SU-DHL-6 (cell line): Measurements from ENCODE around the gene SDK1.

Experiments
- H2AFZ ChIP-seq: fragments of 200-600 bp; sonication (generic); 2 replicates; pipeline ENCODE4 v1.6.1; 2014; ENCODE audit warnings: low read depth, mild to moderate bottlenecking, moderate library complexity, mixed read lengths, antibody characterized with exemption, low read length; ENCODE audit not compliant: severe bottlenecking
- H3F3A ChIP-seq: fragments of 200-600 bp; shearing (Covaris generic); 2 replicates; pipeline ENCODE4 v1.6.0; 2016; ENCODE audit warnings: antibody characterized with exemption, mild to moderate bottlenecking; ENCODE audit not compliant: insufficient read depth
- H3K27ac ChIP-seq: fragments of 200-600 bp; sonication (generic); 2 replicates; pipeline ENCODE4 v1.5.1; 2016; ENCODE audit warnings: low read depth, mild to moderate bottlenecking, low read length, moderate library complexity, mixed read lengths
- H3K27me3 ChIP-seq: fragments of 200-600 bp; sonication (generic), shearing (Covaris generic); 2 replicates; pipeline ENCODE4 v1.6.0; 2014; ENCODE audit warnings: mild to moderate bottlenecking, low read length
- H3K36me3 ChIP-seq: fragments of 200-600 bp; sonication (generic); 2 replicates; pipeline ENCODE4 v1.6.1; 2014; ENCODE audit warnings: mild to moderate bottlenecking, low read length, mixed read lengths
- H3K4me2 ChIP-seq: fragments of 300-600, 200-600 bp; shearing (Covaris generic), sonication (generic); 2 replicates; pipeline ENCODE4 v1.6.0; 2014; ENCODE audit warnings: low read length, low read depth, mild to moderate bottlenecking; ENCODE audit not compliant: poor library complexity, severe bottlenecking
- H3K4me3 ChIP-seq: fragments of 200-600 bp; sonication (generic); 2 replicates; pipeline ENCODE4 v1.5.1; 2014; ENCODE audit warnings: antibody characterized with exemption, low read length, mild to moderate bottlenecking, mixed read lengths; ENCODE audit not compliant: insufficient read depth, poor library complexity, severe bottlenecking
- H3K79me2 ChIP-seq: fragments of 200-600 bp; sonication (generic); 2 replicates; pipeline ENCODE4 v1.6.1; 2014; ENCODE audit warnings: mild to moderate bottlenecking, low read length, moderate library complexity; ENCODE audit not compliant: insufficient read depth
- H3K9ac ChIP-seq: fragments of 200-600 bp; sonication (generic); 2 replicates; pipeline ENCODE4 v1.7.0; 2014; ENCODE audit warnings: mild to moderate bottlenecking, low read length
- H3K9me2 ChIP-seq: fragments of 200-600 bp; sonication (generic); replicated peaks from 2 replicates; pipeline ENCODE4 v1.6.1; 2014; ENCODE audit warnings: low read length; ENCODE audit not compliant: insufficient read depth
- H3K9me3 ChIP-seq: fragments of 200-600 bp; sonication (generic); 2 replicates; pipeline ENCODE4 v1.6.1; 2014; ENCODE audit warnings: low read length, mixed read lengths; ENCODE audit not compliant: insufficient read depth
- H4K20me1 ChIP-seq: fragments of 200-600 bp; sonication (generic); 2 replicates; pipeline ENCODE4 v1.6.1; 2014; ENCODE audit warnings: low read depth, mild to moderate bottlenecking, antibody characterized with exemption, low read length, moderate library complexity, mixed read lengths
- CTCF ChIP-seq: fragments of 200-600 bp; sonication (generic); IDR thresholded peaks from one replicate; pipeline ENCODE4 v1.5.1; 2017; ENCODE audit warnings: antibody characterized with exemption, mild to moderate bottlenecking, low read length, moderate library complexity; ENCODE audit not compliant: insufficient read depth, poor library complexity, severe bottlenecking
- EZH2phosphoT487 ChIP-seq: fragments of 200-600 bp; sonication (generic), shearing (Covaris generic); conservative IDR thresholded peaks from 2 replicates; pipeline ENCODE4 v1.6.1; 2018; ENCODE audit warnings: mild to moderate bottlenecking, antibody characterized with exemption, low read length, moderate library complexity, mixed read lengths

The SDK1 gene

GRCh38 chr7:4202954-4203353, 901.9 kb downstream of the SDK1 start:
- Histone ChIP-seq H3K9ac (no peak overlapping the region), H3K27me3 (no peaks in the 10 kb centered on the region), H4K20me1 (no peaks in the 10 kb centered on the region), H3K36me3 (no peaks in the 10 kb centered on the region), H3F3A (no peaks in the 10 kb centered on the region), H3K79me2 (no peaks in the 10 kb centered on the region), H3K9me3 (no peaks in the 10 kb centered on the region), H3K4me2 (no peak overlapping the region), H2AFZ (no peak overlapping the region), H3K27ac (no peak overlapping the region), H3K4me3 (no peak overlapping the region), H3K9me2 (no peaks in the 10 kb centered on the region)
- TF ChIP-seq CTCF = no peak
- TF ChIP-seq EZH2phosphoT487 = no peak

- Histone ChIP-seq H3K9me3 (no peaks in the 10 kb centered on the region), H3K79me2 (no peaks in the 10 kb centered on the region), H3K36me3 (no peaks in the 10 kb centered on the region), H3K9me2 (no peaks in the 10 kb centered on the region), H4K20me1 (no peaks in the 10 kb centered on the region), H3K9ac (no peak overlapping the region), H3K27me3 (no peaks in the 10 kb centered on the region), H3K4me2 (no peak overlapping the region), H3F3A (no peaks in the 10 kb centered on the region), H2AFZ (no peak overlapping the region), H3K27ac (no peak overlapping the region), H3K4me3 (no peak overlapping the region)
- TF ChIP-seq CTCF (no peak), EZH2phosphoT487 (no peak)
These were observed 902.8 kb downstream of the SDK1 start for GRCh38 chr7:4203626-4204512.

- Histone ChIP-seq H3K9ac (no peak overlapping the region), H3K4me2 (no peak overlapping the region), H3K9me3 (no peaks in the 10 kb centered on the region), H4K20me1 (no peaks in the 10 kb centered on the region), H2AFZ (no peak overlapping the region), H3K27ac (no peak overlapping the region), H3K9me2 (no peaks in the 10 kb centered on the region), H3F3A (no peaks in the 10 kb centered on the region), H3K27me3 (no peaks in the 10 kb centered on the region), H3K36me3 (no peaks in the 10 kb centered on the region), H3K4me3 (no peak overlapping the region), H3K79me2 (no peaks in the 10 kb centered on the region)
- no peak for TF ChIP-seq CTCF
- TF ChIP-seq EZH2phosphoT487 = no peak
These were observed 903.6 kb downstream of the SDK1 start for GRCh38 chr7:4204513-4205165.
